GM12874 (cell line): ENCODE results near the gene CD33.

Source experiments
- CTCF ChIP-seq: IDR thresholded peaks from 2 replicates; pipeline ENCODE4 v1.5.1; 2011; ENCODE audit warnings: low read depth, mild to moderate bottlenecking, control low read depth, low read length, moderate library complexity; ENCODE audit not compliant: insufficient read depth

The CD33 gene

GRCh38 chr19:51210191-51210784 is 14.6 kb upstream of the CD33 start:
- TF ChIP-seq CTCF = no peak

- TF ChIP-seq CTCF = no peak
These were observed 13.0 kb upstream of the CD33 start for GRCh38 chr19:51211833-51212232.

- TF ChIP-seq CTCF = no peak
These were observed 5.6 kb upstream of the CD33 start for GRCh38 chr19:51219307-51219706.

- no peak for TF ChIP-seq CTCF
These were observed 4.9 kb upstream of the CD33 start for GRCh38 chr19:51219971-51220370.

GRCh38 chr19:51220996-51221395 is 3.9 kb upstream of the CD33 start:
- TF ChIP-seq CTCF = no peak

GRCh38 chr19:51224163-51224641 is 678 bp upstream of the CD33 start:
- no peak for TF ChIP-seq CTCF

GRCh38 chr19:51226067-51226466 is 1.2 kb downstream of the CD33 start:
- TF ChIP-seq CTCF = no peak
